ENCODE measurements around the gene SBNO2. TPM values are rescaled to one million over a fixed set of nuclear protein-coding genes. Genes with fewer than 3 reads are reported as not detected.

SBNO2 gene
- total and polyA plus RNA-seq, 2 donors (not counting 1 experiment from before 2014, with no cell fraction given): 42.8 to 83.3 TPM

DNA sequence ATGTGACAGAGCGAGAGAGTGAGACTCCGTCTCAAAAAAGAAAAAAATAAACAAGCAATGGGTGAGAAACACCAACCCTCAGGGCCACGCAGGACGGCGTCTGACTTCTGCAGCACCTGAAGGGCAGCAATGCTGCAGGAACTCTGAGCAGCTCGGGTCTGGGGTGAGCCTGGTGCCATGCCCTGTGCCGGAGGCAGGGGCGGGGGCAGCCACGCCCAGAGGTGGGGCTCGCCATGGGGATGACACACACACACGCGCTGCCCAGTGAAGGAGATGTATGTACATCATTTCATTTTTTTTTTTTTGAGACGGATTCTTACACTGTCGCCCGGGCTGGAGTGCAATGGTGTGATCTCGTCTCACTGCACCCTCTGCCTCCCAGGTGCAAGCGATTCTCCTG lies 46.0 kb downstream of the SBNO2 start:
- peaks cover 0 to 43% of the 10 kb centered on the region in 2 experiments for H3K36me3 ChIP-seq (replicated peaks in 1 of 2; ENCODE audit: control extremely low read depth in 1 of 2, control insufficient read depth in 1 of 2, extremely low read depth in 1 of 2, insufficient read depth in 2 of 2, low read length in 1 of 2)
- no peak for DNase-seq
- CTCF ChIA-PET: interaction anchor here (1.2 to 1.6 kb wide), 2 partner anchors 15 to 70 kb away, joined by 3 to 5 read pairs; no protein-coding TSS in a partner anchor
- peaks cover 87% of the 10 kb centered on the region for H4K20me1 ChIP-seq (ENCODE audit: control insufficient read depth, insufficient read depth, low read length, poor library complexity, severe bottlenecking)
- H3K4me3 ChIP-seq (ENCODE audit: control extremely low read depth in 1 of 5, extremely low read depth in 1 of 5, insufficient read depth in 1 of 5, low read depth in 2 of 5, low read length in 4 of 5): no peak overlapping the region
- peaks cover 96% of the 10 kb centered on the region for H3K79me2 ChIP-seq (ENCODE audit: control insufficient read depth, insufficient read depth, low read length)
- peaks cover 22 to 33% of the 10 kb centered on the region in 2 donors for H3K4me1 ChIP-seq (ENCODE audit: control insufficient read depth in 2 of 2, insufficient read depth in 2 of 2, low read length in 2 of 2)
- H3K27ac ChIP-seq (ENCODE audit: low read length in 2 of 2): no peak overlapping the region
- Mint-ChIP-seq H3K4me3 (no peak overlapping the region), H3K27me3 (no peaks in the 10 kb centered on the region), H3K4me1 (peaks cover 22% of the 10 kb centered on the region), H3K9me3 (ENCODE audit: insufficient read depth) (no peaks in the 10 kb centered on the region), H3K27ac (no peak overlapping the region)
- intact Hi-C loops (cut with micrococcal nuclease): no loop called here
- H3K27me3 ChIP-seq (replicated peaks in 1 of 4; ENCODE audit: control extremely low read depth in 1 of 4, control insufficient read depth in 3 of 4, insufficient read depth in 4 of 4, low read length in 3 of 4): no peaks in the 10 kb centered on the region
- ATAC-seq (ENCODE audit: low read depth): no peak
- WGBS (ENCODE audit: insufficient coverage): 97% methylated on average over 17 of the region's 17 CpGs
- no peak overlapping the region for H3K9ac ChIP-seq (ENCODE audit: low read length)
- H2AFZ ChIP-seq (ENCODE audit: insufficient read depth, low read depth, low read length, poor library complexity, severe bottlenecking): no peak overlapping the region
- no peak overlapping the region for H3K4me2 ChIP-seq (replicated peaks; ENCODE audit: low read depth, low read length, poor library complexity, severe bottlenecking)
- POLR2A ChIA-PET: no interaction called here
- TF ChIP-seq EZH2 (IDR thresholded peaks at IDR 0.05; ENCODE audit: borderline replicate concordance, insufficient read depth, low read depth, low read length, poor library complexity, severe bottlenecking) (no peak), CTCF (IDR thresholded peaks at IDR 0.05) (no peak)
- H3K9me3 ChIP-seq (ENCODE audit: control extremely low read depth in 1 of 3, control insufficient read depth in 2 of 3, insufficient read depth in 1 of 3, low read length in 2 of 3): no peaks in the 10 kb centered on the region

GRCh38 chr19:1126984-1127760 lies 46.9 kb downstream of the SBNO2 start:
- Histone ChIP-seq H3K4me1 (ENCODE audit: control insufficient read depth in 2 of 2, insufficient read depth in 2 of 2, low read length in 2 of 2) (peaks cover 15 to 24% of the 10 kb centered on the region in 2 donors), H3K4me2 (replicated peaks; ENCODE audit: low read depth, low read length, poor library complexity, severe bottlenecking) (no peak overlapping the region), H4K20me1 (ENCODE audit: control insufficient read depth, insufficient read depth, low read length, poor library complexity, severe bottlenecking) (peaks cover 92% of the 10 kb centered on the region), H3K36me3 (replicated peaks in 1 of 2; ENCODE audit: control extremely low read depth in 1 of 2, control insufficient read depth in 1 of 2, extremely low read depth in 1 of 2, insufficient read depth in 2 of 2, low read length in 1 of 2) (peaks cover 0 to 49% of the 10 kb centered on the region in 2 experiments), H3K27ac (ENCODE audit: low read length in 2 of 2) (no peak overlapping the region), H2AFZ (ENCODE audit: insufficient read depth, low read depth, low read length, poor library complexity, severe bottlenecking) (no peak overlapping the region), H3K4me3 (ENCODE audit: control extremely low read depth in 1 of 5, extremely low read depth in 1 of 5, insufficient read depth in 1 of 5, low read depth in 2 of 5, low read length in 4 of 5) (no peak overlapping the region), H3K27me3 (replicated peaks in 1 of 4; ENCODE audit: control extremely low read depth in 1 of 4, control insufficient read depth in 3 of 4, insufficient read depth in 4 of 4, low read length in 3 of 4) (no peaks in the 10 kb centered on the region), H3K79me2 (ENCODE audit: control insufficient read depth, insufficient read depth, low read length) (peaks cover 94% of the 10 kb centered on the region), H3K9me3 (ENCODE audit: control extremely low read depth in 1 of 3, control insufficient read depth in 2 of 3, insufficient read depth in 1 of 3, low read length in 2 of 3) (no peaks in the 10 kb centered on the region), H3K9ac (ENCODE audit: low read length) (no peak overlapping the region)
- H3K4me3 Mint-ChIP-seq: no peak overlapping the region
- intact Hi-C loops (cut with micrococcal nuclease): no loop called here
- ChIA-PET POLR2A (no interaction called here), CTCF (no interaction called here)
- H3K27ac Mint-ChIP-seq: no peak overlapping the region
- no peak for ATAC-seq (ENCODE audit: low read depth)
- TF ChIP-seq CTCF (IDR thresholded peaks at IDR 0.05) (no peak), EZH2 (IDR thresholded peaks at IDR 0.05; ENCODE audit: borderline replicate concordance, insufficient read depth, low read depth, low read length, poor library complexity, severe bottlenecking) (no peak)
- whole genome bisulfite sequencing (ENCODE audit: insufficient coverage): 96% methylated on average over 32 of the region's 33 CpGs
- DNase-seq: no peak
- H3K4me1 Mint-ChIP-seq: peaks cover 19% of the 10 kb centered on the region
- H3K27me3 Mint-ChIP-seq: no peaks in the 10 kb centered on the region
- H3K9me3 Mint-ChIP-seq (ENCODE audit: insufficient read depth): no peaks in the 10 kb centered on the region
